ENCODE measurements around the gene TSFM. TPM values are rescaled to one million over a fixed set of nuclear protein-coding genes. Genes with fewer than 3 reads are reported as not detected.

TSFM gene
- total and polyA plus RNA-seq, 9 of the 15 experiments (the other 6 are each of a cell fraction or from before 2014, with no cell fraction given): 44.6 to 198 (median 60.2) TPM

DNA sequence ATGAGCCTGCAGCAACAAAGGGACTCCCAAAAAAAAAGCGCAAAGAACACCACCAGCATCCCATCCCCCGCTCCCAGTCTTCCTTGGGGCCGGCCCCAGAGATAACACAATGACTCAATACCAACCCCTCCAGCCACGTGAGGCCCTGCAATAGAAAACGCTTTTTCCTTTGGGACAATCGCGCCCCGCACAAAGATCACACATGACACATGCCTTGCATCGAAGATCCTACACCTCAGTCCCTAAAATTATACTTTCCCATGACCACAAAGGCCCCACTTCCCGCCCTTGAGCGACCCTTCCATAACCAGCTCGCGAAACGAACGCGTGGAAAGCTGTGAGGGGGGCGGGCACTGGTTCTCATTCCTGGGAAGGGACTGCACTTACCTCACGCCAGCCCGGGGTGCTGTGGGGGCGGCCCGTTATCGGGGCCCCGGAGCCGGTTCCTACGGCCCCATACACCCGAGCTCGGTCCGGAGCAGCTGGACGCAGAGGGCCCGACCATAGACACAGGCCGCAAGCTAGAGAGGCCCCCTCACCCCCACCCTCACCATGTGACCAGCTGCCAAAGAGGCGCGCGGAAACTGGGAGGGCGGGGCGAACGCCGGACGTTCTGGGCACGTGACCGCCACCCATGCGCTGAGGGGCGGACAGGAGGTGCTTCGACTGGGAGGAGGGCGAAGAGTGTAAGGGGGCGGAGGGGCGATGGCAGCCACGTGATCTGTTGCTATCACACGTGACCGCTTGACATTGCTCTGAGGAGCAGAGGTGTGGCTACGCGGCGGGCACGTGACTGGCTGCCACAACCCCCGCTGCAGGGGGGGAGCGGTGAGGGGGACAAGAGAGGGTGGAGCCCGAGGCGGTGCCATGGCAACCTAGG is 30.6 kb upstream of the TSFM start, which contains the start of gene CDK4 (continued):
- TF ChIP-seq, protein P1, sequence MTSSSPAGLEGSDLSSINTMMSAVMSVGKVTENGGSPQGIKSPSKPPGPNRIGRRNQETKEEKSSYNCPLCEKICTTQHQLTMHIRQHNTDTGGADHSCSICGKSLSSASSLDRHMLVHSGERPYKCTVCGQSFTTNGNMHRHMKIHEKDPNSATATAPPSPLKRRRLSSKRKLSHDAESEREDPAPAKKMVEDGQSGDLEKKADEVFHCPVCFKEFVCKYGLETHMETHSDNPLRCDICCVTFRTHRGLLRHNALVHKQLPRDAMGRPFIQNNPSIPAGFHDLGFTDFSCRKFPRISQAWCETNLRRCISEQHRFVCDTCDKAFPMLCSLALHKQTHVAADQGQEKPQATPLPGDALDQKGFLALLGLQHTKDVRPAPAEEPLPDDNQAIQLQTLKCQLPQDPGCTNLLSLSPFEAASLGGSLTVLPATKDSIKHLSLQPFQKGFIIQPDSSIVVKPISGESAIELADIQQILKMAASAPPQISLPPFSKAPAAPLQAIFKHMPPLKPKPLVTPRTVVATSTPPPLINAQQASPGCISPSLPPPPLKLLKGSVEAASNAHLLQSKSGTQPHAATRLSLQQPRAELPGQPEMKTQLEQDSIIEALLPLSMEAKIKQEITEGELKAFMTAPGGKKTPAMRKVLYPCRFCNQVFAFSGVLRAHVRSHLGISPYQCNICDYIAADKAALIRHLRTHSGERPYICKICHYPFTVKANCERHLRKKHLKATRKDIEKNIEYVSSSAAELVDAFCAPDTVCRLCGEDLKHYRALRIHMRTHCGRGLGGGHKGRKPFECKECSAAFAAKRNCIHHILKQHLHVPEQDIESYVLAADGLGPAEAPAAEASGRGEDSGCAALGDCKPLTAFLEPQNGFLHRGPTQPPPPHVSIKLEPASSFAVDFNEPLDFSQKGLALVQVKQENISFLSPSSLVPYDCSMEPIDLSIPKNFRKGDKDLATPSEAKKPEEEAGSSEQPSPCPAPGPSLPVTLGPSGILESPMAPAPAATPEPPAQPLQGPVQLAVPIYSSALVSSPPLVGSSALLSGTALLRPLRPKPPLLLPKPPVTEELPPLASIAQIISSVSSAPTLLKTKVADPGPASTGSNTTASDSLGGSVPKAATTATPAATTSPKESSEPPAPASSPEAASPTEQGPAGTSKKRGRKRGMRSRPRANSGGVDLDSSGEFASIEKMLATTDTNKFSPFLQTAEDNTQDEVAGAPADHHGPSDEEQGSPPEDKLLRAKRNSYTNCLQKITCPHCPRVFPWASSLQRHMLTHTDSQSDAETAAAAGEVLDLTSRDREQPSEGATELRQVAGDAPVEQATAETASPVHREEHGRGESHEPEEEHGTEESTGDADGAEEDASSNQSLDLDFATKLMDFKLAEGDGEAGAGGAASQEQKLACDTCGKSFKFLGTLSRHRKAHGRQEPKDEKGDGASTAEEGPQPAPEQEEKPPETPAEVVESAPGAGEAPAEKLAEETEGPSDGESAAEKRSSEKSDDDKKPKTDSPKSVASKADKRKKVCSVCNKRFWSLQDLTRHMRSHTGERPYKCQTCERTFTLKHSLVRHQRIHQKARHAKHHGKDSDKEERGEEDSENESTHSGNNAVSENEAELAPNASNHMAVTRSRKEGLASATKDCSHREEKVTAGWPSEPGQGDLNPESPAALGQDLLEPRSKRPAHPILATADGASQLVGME (CRISPR knock-in tag; IDR thresholded peaks at IDR 0.05): no peak
- TF ChIP-seq, protein P2, sequence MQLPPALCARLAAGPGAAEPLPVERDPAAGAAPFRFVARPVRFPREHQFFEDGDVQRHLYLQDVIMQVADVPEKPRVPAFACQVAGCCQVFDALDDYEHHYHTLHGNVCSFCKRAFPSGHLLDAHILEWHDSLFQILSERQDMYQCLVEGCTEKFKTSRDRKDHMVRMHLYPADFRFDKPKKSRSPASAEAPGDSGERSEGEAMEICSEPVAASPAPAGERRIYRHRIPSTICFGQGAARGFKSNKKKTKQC (CRISPR knock-in tag; IDR thresholded peaks at IDR 0.05): peak; percentile 85
- TF ChIP-seq, protein P3, sequence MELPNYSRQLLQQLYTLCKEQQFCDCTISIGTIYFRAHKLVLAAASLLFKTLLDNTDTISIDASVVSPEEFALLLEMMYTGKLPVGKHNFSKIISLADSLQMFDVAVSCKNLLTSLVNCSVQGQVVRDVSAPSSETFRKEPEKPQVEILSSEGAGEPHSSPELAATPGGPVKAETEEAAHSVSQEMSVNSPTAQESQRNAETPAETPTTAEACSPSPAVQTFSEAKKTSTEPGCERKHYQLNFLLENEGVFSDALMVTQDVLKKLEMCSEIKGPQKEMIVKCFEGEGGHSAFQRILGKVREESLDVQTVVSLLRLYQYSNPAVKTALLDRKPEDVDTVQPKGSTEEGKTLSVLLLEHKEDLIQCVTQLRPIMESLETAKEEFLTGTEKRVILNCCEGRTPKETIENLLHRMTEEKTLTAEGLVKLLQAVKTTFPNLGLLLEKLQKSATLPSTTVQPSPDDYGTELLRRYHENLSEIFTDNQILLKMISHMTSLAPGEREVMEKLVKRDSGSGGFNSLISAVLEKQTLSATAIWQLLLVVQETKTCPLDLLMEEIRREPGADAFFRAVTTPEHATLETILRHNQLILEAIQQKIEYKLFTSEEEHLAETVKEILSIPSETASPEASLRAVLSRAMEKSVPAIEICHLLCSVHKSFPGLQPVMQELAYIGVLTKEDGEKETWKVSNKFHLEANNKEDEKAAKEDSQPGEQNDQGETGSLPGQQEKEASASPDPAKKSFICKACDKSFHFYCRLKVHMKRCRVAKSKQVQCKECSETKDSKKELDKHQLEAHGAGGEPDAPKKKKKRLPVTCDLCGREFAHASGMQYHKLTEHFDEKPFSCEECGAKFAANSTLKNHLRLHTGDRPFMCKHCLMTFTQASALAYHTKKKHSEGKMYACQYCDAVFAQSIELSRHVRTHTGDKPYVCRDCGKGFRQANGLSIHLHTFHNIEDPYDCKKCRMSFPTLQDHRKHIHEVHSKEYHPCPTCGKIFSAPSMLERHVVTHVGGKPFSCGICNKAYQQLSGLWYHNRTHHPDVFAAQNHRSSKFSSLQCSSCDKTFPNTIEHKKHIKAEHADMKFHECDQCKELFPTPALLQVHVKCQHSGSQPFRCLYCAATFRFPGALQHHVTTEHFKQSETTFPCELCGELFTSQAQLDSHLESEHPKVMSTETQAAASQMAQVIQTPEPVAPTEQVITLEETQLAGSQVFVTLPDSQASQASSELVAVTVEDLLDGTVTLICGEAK (IDR thresholded peaks at IDR 0.05): peak; percentile 65; the same call in 1 of the 2 replicates
- TF ChIP-seq, protein P3 (CRISPR knock-in tag; IDR thresholded peaks at IDR 0.05): no peak
- no peak for TF ChIP-seq STAT5B (CRISPR knock-in tag; IDR thresholded peaks at IDR 0.05)
- TF ChIP-seq, protein P4, sequence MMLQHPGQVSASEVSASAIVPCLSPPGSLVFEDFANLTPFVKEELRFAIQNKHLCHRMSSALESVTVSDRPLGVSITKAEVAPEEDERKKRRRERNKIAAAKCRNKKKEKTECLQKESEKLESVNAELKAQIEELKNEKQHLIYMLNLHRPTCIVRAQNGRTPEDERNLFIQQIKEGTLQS (IDR thresholded peaks at IDR 0.05): peak; percentile 91
- TF ChIP-seq, protein P4 (CRISPR knock-in tag; conservative IDR thresholded peaks at IDR 0.05): peak; percentile 95

All from K562 (cell line).